G401 (cell line): ENCODE measurements around the gene RAN. TPM values are rescaled to one million over a fixed set of nuclear protein-coding genes. Genes with fewer than 3 reads are reported as not detected.
"Not testable (repeated sequence)": the region's sequence is repeated elsewhere in the genome, so short reads cannot be mapped to it uniquely, and the experiment has no call there.

ENCODE experiments used
- DNase-seq: peaks from one replicate; pipeline ENCODE4 v3.0.0-alpha.2; 2015; ENCODE audit warnings: low spot score
- in situ Hi-C: cut with HindIII; loops from 2 replicates; pipeline ENCODE4 v1.10.0; 2016; ENCODE audit warnings: low sequenced_read_pairs, mixed read lengths
- total RNA-seq: library from RNA; depleted of rRNA; stranded (reverse); fragments of >200 nt; shearing (Covaris generic); gene quantifications from 2 replicates; pipeline ENCODE4 v1.2.3, GENCODE V29; 2014

The RAN gene
- total RNA-seq, 1 experiment from 2014 or later = 1,122 TPM

DNA sequence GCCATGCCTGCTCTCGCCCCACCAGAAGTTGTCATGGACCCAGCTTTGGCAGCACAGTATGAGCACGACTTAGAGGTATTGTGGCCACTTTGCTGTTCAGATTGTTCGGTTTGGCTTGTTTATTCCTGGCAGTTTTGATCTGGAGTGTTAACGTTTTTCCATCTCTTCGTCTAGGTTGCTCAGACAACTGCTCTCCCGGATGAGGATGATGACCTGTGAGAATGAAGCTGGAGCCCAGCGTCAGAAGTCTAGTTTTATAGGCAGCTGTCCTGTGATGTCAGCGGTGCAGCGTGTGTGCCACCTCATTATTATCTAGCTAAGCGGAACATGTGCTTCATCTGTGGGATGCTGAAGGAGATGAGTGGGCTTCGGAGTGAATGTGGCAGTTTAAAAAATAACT lies 3.8 kb downstream of the RAN start:
- DNase-seq, in situ Hi-C loops: not testable (repeated sequence)

DNA sequence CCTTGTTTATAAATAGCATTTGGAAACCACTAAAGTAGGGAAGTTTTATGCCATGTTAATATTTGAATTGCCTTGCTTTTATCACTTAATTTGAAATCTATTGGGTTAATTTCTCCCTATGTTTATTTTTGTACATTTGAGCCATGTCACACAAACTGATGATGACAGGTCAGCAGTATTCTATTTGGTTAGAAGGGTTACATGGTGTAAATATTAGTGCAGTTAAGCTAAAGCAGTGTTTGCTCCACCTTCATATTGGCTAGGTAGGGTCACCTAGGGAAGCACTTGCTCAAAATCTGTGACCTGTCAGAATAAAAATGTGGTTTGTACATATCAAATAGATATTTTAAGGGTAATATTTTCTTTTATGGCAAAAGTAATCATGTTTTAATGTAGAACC lies 4.4 kb downstream of the RAN start:
- DNase-seq = no peak
- in situ Hi-C loops = no loop called here

DNA sequence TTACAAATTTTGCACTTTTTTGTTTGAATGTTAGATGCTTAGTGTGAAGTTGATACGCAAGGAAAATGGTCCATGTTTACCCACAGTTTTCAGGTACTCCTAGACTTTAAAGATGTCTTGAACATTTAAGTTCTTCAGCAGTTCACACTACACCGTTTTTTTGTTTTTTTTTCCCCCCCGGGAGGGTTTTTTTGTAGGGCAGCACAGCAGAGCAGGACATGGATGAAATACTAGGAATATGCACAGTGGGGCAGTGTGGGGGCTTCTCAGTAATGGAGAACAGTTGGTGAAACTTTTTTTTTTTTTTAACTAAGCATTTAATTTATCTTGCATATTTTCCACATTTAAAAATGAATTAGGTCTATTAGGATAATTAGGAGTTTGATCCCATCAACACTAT lies 4.9 kb downstream of the RAN start:
- in situ Hi-C loops = no loop called here
- no peak for DNase-seq

DNA sequence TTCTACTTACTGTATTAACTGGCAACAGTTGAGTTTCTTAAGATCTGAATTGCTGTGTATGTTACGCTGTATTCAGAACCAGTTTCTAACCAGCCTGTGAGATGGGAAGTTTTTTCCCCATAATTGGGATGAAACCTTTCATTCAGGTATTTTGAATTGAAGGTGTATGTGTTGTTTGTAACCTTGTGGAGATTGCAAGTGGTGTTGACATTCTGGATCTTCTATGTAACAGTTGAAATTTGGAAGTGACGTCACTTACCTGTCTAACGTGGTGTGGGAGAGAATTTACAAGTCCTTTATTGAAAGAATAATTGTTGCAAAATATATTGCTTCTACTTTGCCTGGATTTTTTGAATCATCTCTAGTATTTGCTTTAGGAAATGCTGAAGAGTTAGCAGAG lies 5.5 kb downstream of the RAN start:
- DNase-seq = no peak
- in situ Hi-C loops = no loop called here

DNA sequence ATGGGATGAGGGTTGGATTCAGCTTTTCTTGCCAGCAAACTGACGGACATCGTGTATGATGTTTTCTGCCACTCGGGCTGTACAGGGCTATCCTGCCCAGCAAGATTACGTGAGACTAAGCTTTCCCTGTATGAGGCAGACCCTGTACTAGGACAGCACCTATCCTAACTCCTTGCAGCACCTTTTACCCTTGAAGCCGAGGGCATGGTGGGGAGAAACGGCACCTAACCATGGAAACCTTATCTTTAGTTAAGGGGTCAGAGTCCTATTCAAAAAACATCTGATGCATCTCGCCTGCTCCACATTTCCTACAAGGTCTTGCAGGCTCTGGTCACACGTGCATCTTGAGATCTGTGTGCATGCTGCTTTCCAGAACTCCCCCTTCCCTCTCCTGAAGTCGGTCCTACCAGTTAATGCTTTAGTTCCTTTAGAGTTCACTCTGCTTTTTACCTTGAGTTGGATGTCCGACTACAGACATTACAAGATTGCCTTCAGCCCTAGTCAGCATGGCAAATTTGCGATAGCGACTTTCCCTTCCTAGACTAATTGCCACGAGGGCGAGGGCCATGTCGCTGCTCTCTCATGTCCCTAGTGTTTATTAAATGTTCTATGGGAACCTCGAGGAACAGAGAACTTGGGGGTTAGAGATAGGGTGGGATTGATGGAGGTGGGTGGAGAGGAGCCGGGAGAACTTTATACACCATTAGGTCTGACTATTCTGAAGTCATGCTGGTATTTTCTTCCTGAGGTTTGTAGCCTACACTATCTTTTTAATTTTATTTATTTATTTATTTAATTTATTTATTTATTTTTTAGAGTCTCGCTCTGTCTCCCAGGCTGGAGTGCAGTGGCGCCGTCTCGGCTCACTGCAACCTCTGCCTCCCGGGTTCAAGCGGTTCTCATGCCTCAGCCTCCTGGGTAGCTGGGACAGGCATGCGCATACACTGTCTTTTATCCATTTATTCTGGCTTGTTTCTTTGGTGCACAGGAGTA lies 6.6 kb downstream of the RAN start:
- peak; percentile 41 for DNase-seq
- in situ Hi-C loops = no loop called here

DNA sequence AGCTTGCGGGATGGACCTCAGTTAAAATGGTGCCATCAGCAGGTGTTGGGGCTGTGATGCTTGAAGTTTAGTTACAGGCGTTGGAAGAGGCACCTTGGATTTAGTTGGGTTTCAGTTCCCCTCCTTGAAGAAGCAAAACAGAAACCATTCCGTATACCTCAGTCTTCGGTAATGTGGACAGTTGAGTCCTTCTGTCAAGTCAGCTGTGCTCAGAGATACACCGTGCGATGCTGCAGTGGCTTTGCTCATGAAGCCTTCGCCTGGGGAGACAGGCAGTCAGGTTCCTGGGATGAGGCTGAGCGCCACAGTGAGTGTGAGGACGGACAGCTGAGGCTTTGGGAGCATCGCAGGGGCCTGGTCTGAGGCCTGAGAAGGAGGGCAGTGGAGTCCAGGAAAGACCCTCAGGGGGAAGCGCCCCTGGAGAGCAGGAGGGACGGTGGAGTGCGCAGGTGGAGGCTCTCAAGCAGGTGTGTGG lies 7.4 kb downstream of the RAN start:
- in situ Hi-C loops = no loop called here
- DNase-seq = no peak

DNA sequence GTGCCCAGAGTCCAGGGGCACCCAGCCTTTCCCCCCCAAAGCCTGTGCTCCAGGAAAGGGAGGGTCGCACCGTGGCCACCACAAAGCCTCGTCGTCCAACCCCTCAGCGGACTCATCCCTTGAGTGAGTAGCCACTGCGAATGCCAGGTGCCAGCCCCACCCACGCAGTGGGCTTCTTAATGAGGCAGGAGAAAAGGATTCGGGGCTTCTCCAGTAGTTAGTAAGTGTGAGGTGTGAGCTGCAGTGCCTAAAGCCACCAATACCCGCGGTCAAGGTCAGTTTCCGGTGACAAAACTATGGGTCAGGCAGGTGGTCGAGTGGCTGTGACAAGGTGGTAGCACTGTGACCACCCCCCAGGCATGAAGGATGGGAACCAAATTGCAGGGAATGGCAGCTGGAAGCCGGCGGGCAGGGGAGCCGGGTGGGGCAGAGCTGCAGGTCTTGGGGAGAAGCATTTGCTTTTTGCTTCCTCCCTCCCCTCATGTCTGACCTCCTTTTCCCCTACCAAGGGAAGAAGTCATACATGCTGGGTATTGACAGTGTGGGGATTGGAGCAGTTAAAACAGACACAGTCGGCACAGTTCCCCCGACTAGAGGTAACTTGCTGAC lies 8.0 kb downstream of the RAN start:
- DNase-seq = no peak
- in situ Hi-C loops = no loop called here

DNA sequence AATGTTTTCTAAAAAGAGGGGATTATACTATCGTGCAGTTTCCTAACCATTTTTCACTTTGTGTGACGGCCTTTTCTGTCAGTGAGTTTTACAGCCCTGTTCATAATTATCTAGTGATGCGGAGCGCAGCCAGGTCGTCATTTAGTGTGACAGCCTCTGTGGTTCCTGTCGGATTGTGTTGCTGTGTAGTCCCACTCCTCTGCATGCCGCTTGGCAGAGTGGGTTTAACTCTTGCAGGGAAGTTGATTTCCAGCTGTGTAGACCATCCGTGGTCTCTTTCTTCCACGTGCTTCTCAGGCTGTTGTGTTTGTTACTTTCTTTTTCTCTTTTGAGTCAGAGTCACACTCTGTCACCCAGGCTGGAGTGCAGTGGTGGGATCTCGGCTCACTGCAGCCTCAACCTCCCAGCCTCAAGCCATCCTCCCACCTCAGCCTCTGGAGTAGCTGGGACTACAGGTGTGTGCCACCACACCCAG lies 8.6 kb downstream of the RAN start:
- in situ Hi-C loops = no loop called here
- DNase-seq = no peak

DNA sequence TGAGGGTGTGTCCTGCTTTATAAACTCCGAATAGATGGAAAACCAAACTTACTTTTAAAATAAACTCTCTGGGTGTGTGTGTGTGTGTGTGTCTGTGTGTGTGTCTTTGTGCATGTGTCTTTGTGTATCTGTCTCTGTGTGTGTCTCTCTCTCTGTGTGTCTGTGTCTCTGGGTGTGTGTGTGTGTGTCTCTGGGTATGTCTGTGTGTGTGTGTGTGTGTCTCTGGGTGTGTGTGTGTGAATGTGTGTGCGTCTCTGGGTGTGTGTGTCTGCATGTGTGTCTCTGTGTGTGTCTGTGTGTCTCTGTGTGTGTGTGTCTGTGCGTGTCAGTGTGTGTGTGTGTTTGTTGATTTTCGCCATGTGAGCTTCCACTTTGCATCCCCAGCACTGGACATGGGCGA lies 9.2 kb downstream of the RAN start:
- DNase-seq = no peak
- in situ Hi-C loops = no loop called here

DNA sequence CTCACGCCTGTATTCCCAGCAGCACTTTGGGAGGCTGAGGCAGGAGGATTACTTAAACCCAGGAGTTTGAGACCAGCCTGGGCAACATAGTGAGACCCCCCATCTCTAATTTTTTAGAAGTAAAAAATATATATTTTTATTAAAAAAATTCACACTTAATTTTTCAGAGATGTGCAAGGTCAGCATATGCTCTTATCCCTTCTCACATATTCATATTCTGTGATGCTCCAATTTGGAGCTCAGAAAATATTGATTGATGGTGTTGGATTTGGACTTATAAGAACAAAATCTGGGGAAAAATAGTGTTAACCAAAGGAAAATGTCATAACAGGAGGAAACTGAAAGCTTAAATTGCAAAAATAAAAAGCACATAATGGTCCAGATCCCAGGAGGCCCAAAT lies 9.7 kb downstream of the RAN start:
- DNase-seq = no peak
- in situ Hi-C loops = no loop called here

DNA sequence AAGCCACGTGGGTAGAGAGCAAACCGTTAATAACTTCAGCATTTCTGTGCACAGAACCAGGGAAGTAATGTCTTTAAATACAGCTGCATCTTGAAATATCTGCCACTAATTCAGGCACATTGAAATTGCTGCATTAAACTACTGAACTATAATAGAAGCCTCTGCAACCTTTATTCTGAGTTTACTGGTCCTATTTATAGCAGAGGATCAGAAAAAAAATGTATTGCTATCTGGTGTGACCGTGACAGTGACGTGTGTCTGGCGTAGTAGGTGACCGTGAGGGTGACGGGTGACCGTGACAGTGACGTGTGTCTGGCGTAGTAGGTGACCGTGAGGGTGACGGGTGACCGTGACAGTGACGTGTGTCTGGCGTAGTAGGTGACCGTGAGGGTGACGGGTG lies 15.3 kb downstream of the RAN start:
- in situ Hi-C loops, DNase-seq: not testable (repeated sequence)

DNA sequence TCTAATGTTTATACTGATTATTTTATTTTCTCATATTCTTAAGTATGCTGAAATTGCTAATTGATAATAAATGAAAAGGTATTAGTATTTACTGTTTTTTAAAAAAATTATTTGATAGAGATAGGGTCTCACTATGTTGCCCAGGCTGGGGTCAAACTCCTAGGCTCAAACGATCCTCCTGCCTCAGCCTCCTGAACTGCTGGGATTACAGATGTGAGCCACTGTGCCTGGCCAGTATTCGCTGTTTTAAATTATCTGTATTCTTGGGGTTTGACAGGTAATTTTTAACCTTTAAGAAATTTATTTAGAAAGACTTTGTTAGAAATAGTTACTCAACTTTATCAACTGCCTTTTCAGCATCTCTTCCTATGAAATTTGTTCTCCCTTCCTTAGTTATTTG lies 32.2 kb downstream of the RAN start:
- no peak for DNase-seq
- in situ Hi-C loops = no loop called here

DNA sequence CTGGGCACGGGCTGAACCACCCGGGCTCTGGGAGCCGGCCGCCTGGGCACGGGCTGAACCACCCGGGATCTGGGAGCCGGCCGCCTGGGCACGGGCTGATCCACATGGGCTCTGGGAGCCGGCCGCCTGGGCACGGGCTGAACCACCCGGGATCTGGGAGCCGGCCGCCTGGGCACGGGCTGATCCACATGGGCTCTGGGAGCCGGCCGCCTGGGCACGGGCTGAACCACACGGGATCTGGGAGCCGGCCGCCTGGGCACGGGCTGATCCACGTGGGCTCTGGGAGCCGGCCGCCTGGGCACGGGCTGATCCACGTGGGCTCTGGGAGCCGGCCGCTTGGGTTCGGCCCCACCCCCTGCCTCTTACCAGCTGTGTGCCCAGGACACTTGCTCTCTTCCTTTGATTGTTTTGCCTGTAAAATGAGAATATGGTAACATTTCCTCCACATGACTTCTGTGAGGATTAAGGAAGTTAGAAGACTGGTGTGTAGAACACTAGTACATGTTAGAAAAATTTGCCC lies 33.1 kb downstream of the RAN start:
- in situ Hi-C loops, DNase-seq: not testable (repeated sequence)

DNA sequence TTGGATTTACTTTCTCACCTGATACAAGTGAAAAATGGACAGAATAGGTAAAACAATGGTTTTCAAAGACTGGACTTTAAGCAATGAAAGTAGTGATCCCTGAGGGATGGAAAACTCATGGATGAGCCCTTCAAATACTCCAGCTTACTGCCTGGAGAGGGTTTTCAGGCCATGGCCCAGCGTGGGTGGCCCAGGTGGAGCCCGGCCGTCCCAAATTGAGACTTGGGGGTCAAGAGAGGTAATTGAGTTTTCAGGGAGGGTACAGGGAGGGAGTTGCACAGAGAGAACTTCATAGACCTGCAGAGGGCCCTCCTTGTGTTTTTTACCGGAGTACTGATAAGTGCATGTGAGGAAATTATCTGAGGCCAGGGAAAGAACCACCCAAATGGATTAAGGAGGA lies 37.2 kb downstream of the RAN start:
- no peak for DNase-seq
- in situ Hi-C loops = no loop called here

DNA sequence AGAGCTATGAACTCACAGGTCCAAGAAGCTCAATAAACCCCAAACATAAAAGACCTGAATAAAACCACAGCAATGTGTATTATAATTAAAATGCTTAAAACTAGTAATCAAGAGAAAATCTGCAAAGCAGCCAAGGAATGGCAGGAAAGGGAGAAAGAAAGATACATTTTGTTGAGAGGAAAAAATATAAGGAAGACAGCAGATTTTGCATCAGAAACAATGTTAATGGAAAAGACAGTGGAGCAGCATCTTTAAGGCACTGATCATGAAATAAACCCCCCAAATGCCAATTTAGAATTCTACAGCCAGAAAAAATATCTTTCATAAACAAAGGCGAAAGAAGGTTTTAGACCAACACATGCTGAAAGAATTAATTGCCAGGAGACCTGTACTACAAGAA lies 39.3 kb downstream of the RAN start:
- in situ Hi-C loops = no loop called here
- no peak for DNase-seq

DNA sequence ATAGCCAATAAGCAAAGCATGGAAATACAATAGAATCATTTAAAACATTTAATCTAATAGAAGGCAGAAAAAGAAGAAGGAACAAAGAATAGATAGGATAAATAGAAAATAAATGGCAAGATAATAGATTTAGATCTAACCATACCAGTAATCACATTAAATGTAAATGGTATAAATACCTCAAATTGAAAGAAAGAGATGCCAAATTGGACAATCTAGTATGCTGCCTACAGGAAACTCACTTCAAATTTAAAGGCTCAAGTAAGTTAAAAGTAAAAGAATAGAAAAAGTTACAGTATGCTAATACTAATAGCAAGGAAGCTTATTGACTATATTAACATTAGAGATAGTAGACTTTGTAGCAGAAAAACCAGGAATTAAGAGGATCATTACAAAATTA lies 40.1 kb downstream of the RAN start:
- DNase-seq = no peak
- in situ Hi-C loops = no loop called here

DNA sequence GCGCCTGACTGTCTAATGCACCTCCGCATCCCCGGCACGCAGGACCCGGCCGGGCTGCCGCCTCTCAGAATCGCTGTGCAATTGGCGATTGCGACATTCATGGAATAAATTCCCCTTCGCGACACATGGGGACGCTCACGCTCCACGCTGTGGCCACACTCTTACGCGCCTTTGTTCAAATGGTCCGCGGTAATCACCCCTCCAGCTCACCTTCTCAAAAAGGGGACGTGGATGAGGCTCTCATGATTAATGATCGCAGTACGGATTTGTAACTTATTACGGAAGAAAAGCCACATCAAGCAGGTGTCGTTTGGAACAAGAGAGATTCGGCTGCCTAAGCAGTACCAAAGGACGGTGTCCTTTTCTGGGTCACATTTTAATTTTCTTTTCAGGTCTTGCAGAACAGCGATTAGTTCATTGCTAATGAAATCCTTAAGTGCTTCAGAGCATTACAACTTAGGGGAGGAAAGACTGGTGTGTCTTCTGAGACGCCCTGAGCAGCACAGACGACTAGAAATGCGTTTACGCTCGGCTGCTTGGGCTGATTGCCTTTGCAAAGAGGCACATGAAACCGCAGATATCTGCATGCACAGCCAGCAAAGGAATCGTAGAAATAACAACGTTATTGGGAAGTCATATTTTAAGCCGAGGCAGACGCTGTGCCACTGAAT lies 44.5 kb downstream of the RAN start:
- in situ Hi-C loops = no loop called here
- peak; percentile 66 for DNase-seq

DNA sequence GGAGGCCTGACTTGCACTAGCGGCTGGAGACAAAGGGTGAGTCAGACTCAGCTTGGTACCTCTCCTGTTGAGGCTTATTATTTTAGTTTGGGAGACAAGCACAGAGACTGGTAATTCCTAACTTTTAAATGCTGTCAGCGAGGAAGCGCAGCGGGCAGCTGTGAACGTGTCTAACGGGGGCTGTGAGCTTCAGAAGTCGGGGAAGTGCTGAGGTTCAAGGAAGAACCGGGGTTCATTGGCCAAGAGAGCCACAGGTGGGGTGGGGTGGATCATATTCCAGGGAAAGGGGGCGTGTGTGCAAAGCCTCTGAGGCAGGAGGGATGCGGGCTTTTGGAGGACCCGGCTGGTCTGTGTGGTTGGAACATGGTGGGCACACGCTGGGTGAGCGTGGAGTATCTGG lies 45.7 kb downstream of the RAN start:
- in situ Hi-C loops = no loop called here
- no peak for DNase-seq

DNA sequence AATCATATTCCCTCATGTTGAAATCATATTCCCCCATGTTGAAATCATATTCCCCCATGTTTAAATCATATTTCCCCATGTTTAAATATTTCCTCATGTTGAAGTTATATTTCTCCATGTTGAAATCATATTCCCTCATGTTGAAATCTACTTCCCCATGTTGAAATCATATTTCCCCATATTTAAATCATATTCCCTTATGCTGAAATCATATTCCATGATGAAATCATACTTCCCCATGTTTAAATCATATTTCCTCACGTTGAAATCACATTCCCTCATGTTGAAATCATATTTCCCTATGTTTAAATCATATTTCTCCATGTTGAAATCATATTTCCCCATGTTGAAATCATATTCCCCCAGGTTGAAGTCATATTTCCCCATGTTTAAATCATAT lies 47.2 kb downstream of the RAN start:
- no peak for DNase-seq
- in situ Hi-C loops = no loop called here
